MCF 10A (cell line): ENCODE results near the gene LZTS3. TPM values are rescaled to one million over a fixed set of nuclear protein-coding genes. Genes with fewer than 3 reads are reported as not detected.
A peak's percentile ranks its signal among the peaks of the same experiment; 100 is the strongest.

ENCODE experiments used
- BruUV-seq: library from RNA; stranded (reverse); fragments of 400-500 nt; replicated peaks from 2 replicates; lab custom pipeline; 2021; lab: Mats Ljungman, UMichigan
- CTCF ChIA-PET: fragments of 300-600 bp; sonication (Branson Sonifier 250); formaldehyde crosslinking; extraction: SDS; loops from one replicate; lab custom pipeline; 2021; ENCODE audit warnings: antibody characterized with exemption, inconsistent platforms; lab: Yijun Ruan, JAX
- POLR2A ChIA-PET: fragments of 300-600, 350-650 bp; sonication (Branson Sonifier 250); formaldehyde crosslinking; extraction: SDS; loops from one replicate; lab custom pipeline; 2020; ENCODE audit warnings: antibody characterized with exemption, inconsistent platforms; lab: Yijun Ruan, JAX
- DNase-seq: peaks from one replicate; pipeline ENCODE4 v3.0.0-alpha.2; 2018; ENCODE audit not compliant: unreplicated experiment
- H3K27ac Mint-ChIP-seq: one replicate; pipeline ENCODE4 v1.8.0; 2022; ENCODE audit warnings: mild to moderate bottlenecking, low read depth, mixed read lengths; ENCODE audit not compliant: unreplicated experiment
- H3K27me3 Mint-ChIP-seq: one replicate; pipeline ENCODE4 v1.8.0; 2022; ENCODE audit warnings: mixed read lengths; ENCODE audit not compliant: insufficient read depth, unreplicated experiment
- H3K36me3 Mint-ChIP-seq: one replicate; pipeline ENCODE4 v1.8.0; 2022; ENCODE audit warnings: mild to moderate bottlenecking, moderate library complexity, mixed read lengths; ENCODE audit not compliant: insufficient read depth, unreplicated experiment
- H3K4me1 Mint-ChIP-seq: one replicate; pipeline ENCODE4 v1.8.0; 2022; ENCODE audit warnings: mixed read lengths; ENCODE audit not compliant: insufficient read depth, unreplicated experiment
- H3K4me3 Mint-ChIP-seq: one replicate; pipeline ENCODE4 v1.8.0; 2022; ENCODE audit warnings: mild to moderate bottlenecking, moderate library complexity, mixed read lengths; ENCODE audit not compliant: unreplicated experiment
- H3K9me3 Mint-ChIP-seq: one replicate; pipeline ENCODE4 v1.8.0; 2022; ENCODE audit warnings: mixed read lengths; ENCODE audit not compliant: unreplicated experiment
- CTCF ChIP-seq: fragments of 200-600 bp; IDR thresholded peaks from one replicate; pipeline ENCODE4 v1.8.0; 2022; ENCODE audit warnings: antibody characterized with exemption, mild to moderate bottlenecking; ENCODE audit not compliant: unreplicated experiment
- intact Hi-C: fragments of 100-400 bp; cut with micrococcal nuclease; formaldehyde crosslinking; loops from 2 replicates; pipeline ENCODE4 v1.14.1; 2022
- total RNA-seq: library from RNA; stranded (reverse); gene quantifications from 2 replicates; pipeline ENCODE4 v1.2.3, GENCODE V29; 2022

LZTS3 gene
- total RNA-seq, 1 experiment from 2014 or later = 5.3 TPM

- Mint-ChIP-seq H3K4me1 (peaks cover 14% of the 10 kb centered on the region), H3K36me3 (no peaks in the 10 kb centered on the region)
- DNase-seq = peak; percentile 83
Observed at GRCh38 chr20:3173610-3174441, 477 bp upstream of the LZTS3 start.

GRCh38 chr20:3172126-3172932, 1.0 kb downstream of the LZTS3 start:
- no peak overlapping the region for H3K27ac Mint-ChIP-seq
- no peak for DNase-seq

More at GRCh38 chr20:3173610-3174441, 477 bp upstream of the LZTS3 start:
- Mint-ChIP-seq H3K9me3 (no peaks in the 10 kb centered on the region), H3K4me3 (peak overlapping the region; percentile 93), H3K27ac (peak overlapping the region; percentile 86), H3K27me3 (no peaks in the 10 kb centered on the region)
- intact Hi-C loops = loop anchor here (2.0 to 10.0 kb wide), 2 partner anchors 55 to 119 kb away; no protein-coding TSS in a partner anchor
- ChIA-PET POLR2A (interaction anchor here (0.7 to 5.3 kb wide), 7 partner anchors 11 to 705 kb away, joined by 3 to 44 read pairs (median 3); partner anchors contain the start of genes DDRGK1, FASTKD5 and UBOX5), CTCF (interaction anchor here (0.5 kb wide), 1 partner anchor 983 kb away, joined by 3 read pairs; no protein-coding TSS in a partner anchor)
- peak; percentile 16 for TF ChIP-seq CTCF
- no TSS peak for BruUV-seq

GRCh38 chr20:3171391-3172125, 1.8 kb downstream of the LZTS3 start:
- ChIA-PET POLR2A (interaction anchor here (0.6 to 5.3 kb wide), 4 partner anchors 11 to 38 kb away, joined by 3 to 44 read pairs (median 3); partner anchors contain the start of genes FASTKD5, ITPA and UBOX5), CTCF (interaction anchor here (1.6 kb wide), 1 partner anchor 118 kb away, joined by 3 read pairs; no protein-coding TSS in a partner anchor)
- no peak for TF ChIP-seq CTCF
- Mint-ChIP-seq H3K4me3 (no peak overlapping the region), H3K27me3 (no peaks in the 10 kb centered on the region), H3K36me3 (no peaks in the 10 kb centered on the region), H3K9me3 (no peaks in the 10 kb centered on the region), H3K27ac (no peak overlapping the region), H3K4me1 (peaks cover 14% of the 10 kb centered on the region)
- DNase-seq = no peak
- no TSS peak for BruUV-seq
- intact Hi-C loops = loop anchor here (10.0 kb wide), 1 partner anchor 117 kb away; no protein-coding TSS in a partner anchor

More at GRCh38 chr20:3172126-3172932, 1.0 kb downstream of the LZTS3 start:
- ChIA-PET POLR2A (interaction anchor here (0.6 to 5.3 kb wide), 4 partner anchors 12 to 37 kb away, joined by 3 to 44 read pairs (median 3); partner anchors contain the start of genes FASTKD5, ITPA and UBOX5), CTCF (interaction anchor here (1.1 to 1.6 kb wide), 2 partner anchors 10 to 119 kb away, joined by 3 read pairs; no protein-coding TSS in a partner anchor)
- TSS peak; percentile 23 for BruUV-seq
- H3K4me1 Mint-ChIP-seq = peaks cover 14% of the 10 kb centered on the region
- H3K9me3 Mint-ChIP-seq = no peaks in the 10 kb centered on the region
- intact Hi-C loops = loop anchor here (10.0 kb wide), 1 partner anchor 118 kb away; no protein-coding TSS in a partner anchor
- H3K4me3 Mint-ChIP-seq = peak overlapping the region; percentile 93
- no peak for TF ChIP-seq CTCF
- H3K27me3 Mint-ChIP-seq = no peaks in the 10 kb centered on the region
- H3K36me3 Mint-ChIP-seq = no peaks in the 10 kb centered on the region
